ENCODE data around the gene DCST1.
A peak's percentile ranks its signal among the peaks of the same experiment; 100 is the strongest.

Gene DCST1

DNA sequence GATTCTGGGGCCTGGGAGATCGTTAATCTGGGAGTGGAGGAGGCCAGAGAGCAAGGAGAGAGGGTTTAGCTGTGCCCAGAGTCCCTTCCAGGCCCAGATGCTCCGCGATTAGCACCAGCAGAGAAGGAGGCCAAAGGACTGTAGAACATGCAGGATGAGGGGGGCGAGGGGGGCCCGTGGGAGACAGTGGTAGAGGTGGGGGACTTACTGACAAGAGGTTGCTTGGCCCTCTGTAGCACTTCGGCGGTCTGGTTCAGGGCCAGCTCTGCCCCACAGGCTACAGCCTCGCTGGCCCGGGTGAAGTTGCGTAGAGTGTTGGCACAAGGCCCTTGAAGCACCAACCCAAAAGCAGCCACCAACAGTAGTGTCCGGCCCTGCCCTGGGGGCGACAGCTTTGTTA, 738 bp upstream of the DCST1 start:
- H3K27ac ChIP-seq, result no peak overlapping the region
- TF ChIP-seq ZFX (IDR thresholded peaks at IDR 0.05; ENCODE audit: borderline replicate concordance), result no peak
- TF ChIP-seq, protein P1, sequence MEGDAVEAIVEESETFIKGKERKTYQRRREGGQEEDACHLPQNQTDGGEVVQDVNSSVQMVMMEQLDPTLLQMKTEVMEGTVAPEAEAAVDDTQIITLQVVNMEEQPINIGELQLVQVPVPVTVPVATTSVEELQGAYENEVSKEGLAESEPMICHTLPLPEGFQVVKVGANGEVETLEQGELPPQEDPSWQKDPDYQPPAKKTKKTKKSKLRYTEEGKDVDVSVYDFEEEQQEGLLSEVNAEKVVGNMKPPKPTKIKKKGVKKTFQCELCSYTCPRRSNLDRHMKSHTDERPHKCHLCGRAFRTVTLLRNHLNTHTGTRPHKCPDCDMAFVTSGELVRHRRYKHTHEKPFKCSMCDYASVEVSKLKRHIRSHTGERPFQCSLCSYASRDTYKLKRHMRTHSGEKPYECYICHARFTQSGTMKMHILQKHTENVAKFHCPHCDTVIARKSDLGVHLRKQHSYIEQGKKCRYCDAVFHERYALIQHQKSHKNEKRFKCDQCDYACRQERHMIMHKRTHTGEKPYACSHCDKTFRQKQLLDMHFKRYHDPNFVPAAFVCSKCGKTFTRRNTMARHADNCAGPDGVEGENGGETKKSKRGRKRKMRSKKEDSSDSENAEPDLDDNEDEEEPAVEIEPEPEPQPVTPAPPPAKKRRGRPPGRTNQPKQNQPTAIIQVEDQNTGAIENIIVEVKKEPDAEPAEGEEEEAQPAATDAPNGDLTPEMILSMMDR (IDR thresholded peaks at IDR 0.05), result no peak

DNA sequence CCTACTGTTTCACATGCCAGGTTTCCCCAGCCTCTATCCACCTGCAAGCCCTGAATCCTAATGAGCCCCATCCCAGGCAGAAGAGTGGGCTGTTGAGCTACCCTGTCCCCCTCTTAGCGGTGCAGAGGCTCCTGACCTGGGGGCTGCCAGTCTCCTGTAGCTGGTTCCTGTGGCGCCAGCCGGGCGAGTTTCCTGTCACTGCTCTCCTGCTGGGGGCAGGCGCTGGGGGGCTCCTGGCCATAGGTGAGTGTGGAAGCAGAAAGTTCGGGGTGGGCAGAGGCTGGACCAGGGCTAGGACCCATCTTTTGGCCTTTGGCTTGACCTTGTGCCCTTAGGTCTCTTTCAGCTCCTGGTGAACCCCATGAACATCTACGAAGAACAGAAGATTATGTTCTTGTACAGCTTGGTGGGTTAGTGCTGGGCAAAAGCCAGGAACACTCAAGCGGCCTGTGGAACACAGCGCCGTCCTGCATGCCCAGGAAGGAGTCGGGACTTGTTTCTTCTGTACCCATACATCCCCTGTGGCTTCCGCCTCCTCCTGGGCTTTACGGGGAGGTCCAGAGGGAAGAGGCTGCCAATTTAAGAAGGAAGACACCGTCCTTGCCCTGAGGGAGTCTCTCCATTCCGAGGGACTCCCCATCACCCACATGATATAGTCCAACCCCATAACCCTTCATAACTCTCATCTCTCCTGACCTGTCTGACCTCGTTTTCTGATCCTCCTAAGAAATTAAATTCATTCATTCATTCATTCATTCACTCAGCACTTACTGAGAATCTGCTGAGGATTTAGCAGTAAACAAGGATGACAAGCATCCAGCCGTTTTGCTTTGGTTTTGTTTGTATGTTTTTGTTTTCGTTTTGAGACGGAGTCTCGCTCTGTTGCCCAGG, 939 bp downstream of the DCST1 start:
- no peak for TF ChIP-seq ZFX (IDR thresholded peaks at IDR 0.05; ENCODE audit: borderline replicate concordance)
- TF ChIP-seq, protein P1 (IDR thresholded peaks at IDR 0.05), result no peak
- H3K27ac ChIP-seq, result no peak overlapping the region

DNA sequence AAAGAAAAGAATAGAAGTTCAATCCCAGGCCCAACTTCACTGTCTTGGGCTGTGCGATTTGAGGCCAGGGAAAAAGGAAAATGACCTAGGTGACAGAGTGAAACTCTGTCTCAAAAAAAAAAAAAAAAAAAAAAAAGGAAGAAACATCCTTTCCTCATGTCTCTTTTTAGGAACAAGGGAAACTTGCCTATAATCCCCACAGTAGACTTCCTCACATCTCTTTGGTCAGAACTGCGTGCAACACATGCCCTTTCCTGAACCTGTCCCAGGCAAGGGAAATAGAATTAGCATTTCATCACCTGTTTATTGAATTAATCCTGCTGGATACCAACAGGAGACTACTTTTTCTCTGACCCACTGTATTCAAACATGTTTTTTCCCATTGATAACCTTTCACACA, 2.3 kb downstream of the DCST1 start:
- H3K27ac ChIP-seq, result no peak overlapping the region
- TF ChIP-seq ZFX (IDR thresholded peaks at IDR 0.05; ENCODE audit: borderline replicate concordance), result no peak
- TF ChIP-seq, protein P1 (IDR thresholded peaks at IDR 0.05), result no peak

DNA sequence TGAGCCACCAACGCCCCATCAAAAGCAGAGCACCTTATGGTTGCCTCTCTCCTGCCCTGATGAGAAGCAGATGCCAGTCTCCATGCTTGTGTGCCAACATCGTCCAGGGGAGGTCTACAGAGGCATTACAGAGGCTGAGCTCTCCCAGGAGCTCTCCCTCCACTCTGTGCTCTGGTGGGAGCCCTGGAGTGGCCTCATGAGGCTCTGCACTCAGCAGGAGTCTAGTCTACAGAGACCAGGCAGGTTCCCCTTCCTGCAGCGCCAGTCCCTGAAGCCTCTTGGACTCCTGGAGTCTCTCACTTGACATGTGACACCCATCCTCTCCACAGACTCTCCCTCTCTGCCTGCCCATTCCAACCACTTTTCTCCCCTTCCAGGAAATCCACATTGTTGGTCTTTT, 3.4 kb downstream of the DCST1 start:
- TF ChIP-seq ZFX (IDR thresholded peaks at IDR 0.05; ENCODE audit: borderline replicate concordance), result no peak
- TF ChIP-seq, protein P1 (IDR thresholded peaks at IDR 0.05), result no peak
- H3K27ac ChIP-seq, result no peak overlapping the region

DNA sequence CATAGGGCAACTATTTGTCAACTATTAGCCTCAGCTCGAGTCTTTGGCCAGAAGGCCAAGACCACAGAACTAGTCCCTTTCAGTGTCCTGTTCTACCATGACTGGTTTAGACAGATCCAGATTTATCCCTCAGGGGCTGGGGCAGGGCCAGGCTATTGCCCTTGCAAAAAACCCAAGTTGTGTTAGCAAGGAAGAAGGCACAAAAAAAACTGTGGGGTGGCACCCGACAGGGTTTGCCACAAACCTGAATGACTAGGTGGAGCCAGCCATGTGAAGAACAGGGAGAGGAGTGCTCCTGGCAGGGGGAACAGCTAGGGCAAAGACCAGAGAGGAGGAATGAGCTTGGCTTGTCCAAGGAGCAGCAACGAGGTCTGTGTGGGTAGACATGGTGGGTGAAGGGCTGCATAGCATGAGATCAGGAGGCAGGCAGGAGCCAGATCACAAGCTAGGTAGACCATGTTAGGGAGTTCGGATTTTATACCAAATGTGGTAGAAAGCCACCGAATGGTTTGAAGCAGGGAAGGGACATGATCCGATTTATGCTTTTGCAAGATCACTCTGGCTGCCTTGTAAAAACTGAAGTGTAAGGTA, 4.3 kb downstream of the DCST1 start:
- peak overlapping the region; percentile 82 for H3K27ac ChIP-seq
- TF ChIP-seq, protein P1 (IDR thresholded peaks at IDR 0.05), result no peak
- no peak for TF ChIP-seq ZFX (IDR thresholded peaks at IDR 0.05; ENCODE audit: borderline replicate concordance)

DNA sequence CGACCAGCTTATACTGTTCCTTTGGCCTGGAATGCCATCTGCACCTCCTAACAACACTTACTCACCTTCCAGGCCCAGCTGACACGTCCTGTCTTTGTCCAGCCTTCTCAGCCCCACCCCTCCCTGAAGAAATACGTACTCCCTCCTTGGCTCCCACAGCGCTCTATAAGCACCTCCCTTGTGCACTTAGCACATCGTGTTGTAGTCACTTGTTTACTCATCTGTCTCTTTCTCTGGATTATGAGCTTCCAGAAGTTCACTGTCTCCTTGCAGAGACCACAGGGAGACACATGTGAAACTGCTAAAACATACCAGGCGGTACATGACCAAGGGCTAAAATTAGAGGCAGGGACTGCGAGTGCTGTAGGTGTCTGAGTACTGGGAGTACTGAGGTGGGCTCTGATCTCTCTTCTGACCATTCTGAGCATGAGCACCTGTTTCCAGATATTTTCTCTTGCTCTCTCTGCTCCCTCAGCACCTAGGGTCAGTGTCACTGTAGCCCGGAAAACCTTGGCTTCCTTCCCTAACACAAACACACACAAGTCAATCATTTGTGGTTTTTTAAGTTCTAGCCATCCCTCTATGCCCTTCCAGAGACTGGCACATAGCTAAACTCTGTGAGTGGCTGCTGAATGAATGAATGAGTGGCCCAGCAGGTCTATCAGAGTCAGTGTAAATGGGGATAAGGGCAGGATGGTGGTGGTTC, 5.1 kb downstream of the DCST1 start:
- H3K27ac ChIP-seq, result peak overlapping the region; percentile 82
- TF ChIP-seq, protein P1 (IDR thresholded peaks at IDR 0.05), result no peak
- TF ChIP-seq ZFX (IDR thresholded peaks at IDR 0.05; ENCODE audit: borderline replicate concordance), result no peak
